Left lung (tissue), 10 donors: ENCODE data around the gene CSH1. TPM values are rescaled to one million over a fixed set of nuclear protein-coding genes. Genes with fewer than 3 reads are reported as not detected.

Source experiments
- ATAC-seq: fragments of 200-7000 bp; cut with Tn5 transposase; one replicate; pipeline ENCODE4 v1.9.1; 2020; ENCODE audit warnings: moderate library complexity
- DNase-seq, 4 donors: peaks; one replicate each; pipeline ENCODE4 v3.0.0-alpha.2; 2013 to 2020
- H3K27ac ChIP-seq, 2 donors: fragments of 200-600 bp; sonication (generic) in 1 of 2; one replicate each; pipeline versions ENCODE4 v1.5.0 to v1.8.0; 2020 to 2021
- H3K27me3 ChIP-seq, 2 donors: fragments of 200-600 bp; sonication (generic) in 1 of 2; one replicate each; pipeline versions ENCODE4 v1.5.0 to v1.8.0; 2020 to 2021
- H3K36me3 ChIP-seq, 2 donors: fragments of 200-600 bp; sonication (generic) in 1 of 2; one replicate each; pipeline versions ENCODE4 v1.5.0 to v1.8.0; 2020 to 2021
- H3K4me1 ChIP-seq, 2 donors: fragments of 200-600 bp; one replicate each; pipeline ENCODE4 v1.8.0; 2021
- H3K4me3 ChIP-seq, 2 donors: fragments of 200-600 bp; sonication (generic) in 1 of 2; one replicate each; pipeline versions ENCODE4 v1.5.0 to v1.8.0; 2020 to 2021; ENCODE audit warnings: mild to moderate bottlenecking in 1 of 2
- H3K9me3 ChIP-seq, 2 donors: fragments of 200-600 bp; sonication (generic) in 1 of 2; one replicate each; pipeline versions ENCODE4 v1.5.0 to v1.8.0; 2020 to 2021
- intact Hi-C, 2 donors: fragments of 100-400 bp; cut with DNase I; formaldehyde crosslinking; loops; one replicate each; pipeline versions ENCODE4 v1.11.2 to v1.14.2; 2022
- polyA plus RNA-seq, 6 donors: library from polyadenylated mRNA; unstranded; fragments of 120-200 nt; gene quantifications; one replicate each; pipeline ENCODE4 v1.2.1, GENCODE V29; 2013; ENCODE audit not compliant: insufficient read length in 6 of 6
- total RNA-seq, 2 donors: library from RNA; stranded (reverse); fragmentation: NEBNext Ultra II Directional; extraction: Animal tissue kit (Norgen Biotek cat#: 25700); gene quantifications; one replicate each; pipeline ENCODE4 v1.2.1, GENCODE V29; 2021
- TF ChIP-seq, protein P1 (sequence below), 2 donors: fragments of 200-600 bp; sonication (generic) in 1 of 2; IDR thresholded peaks; one replicate each; pipeline versions ENCODE4 v1.5.0 to v1.8.0; 2021; ENCODE audit warnings: antibody characterized with exemption in 2 of 2
- donor health status: DM: no; HTN: yes; CAD: no.
- donor health status: DM: no; HTN: no; CAD: no.

Gene CSH1
- total and polyA plus RNA-seq, 8 donors, result 0.26 to 21.3 (median 0.46) TPM; not detected in 3

DNA sequence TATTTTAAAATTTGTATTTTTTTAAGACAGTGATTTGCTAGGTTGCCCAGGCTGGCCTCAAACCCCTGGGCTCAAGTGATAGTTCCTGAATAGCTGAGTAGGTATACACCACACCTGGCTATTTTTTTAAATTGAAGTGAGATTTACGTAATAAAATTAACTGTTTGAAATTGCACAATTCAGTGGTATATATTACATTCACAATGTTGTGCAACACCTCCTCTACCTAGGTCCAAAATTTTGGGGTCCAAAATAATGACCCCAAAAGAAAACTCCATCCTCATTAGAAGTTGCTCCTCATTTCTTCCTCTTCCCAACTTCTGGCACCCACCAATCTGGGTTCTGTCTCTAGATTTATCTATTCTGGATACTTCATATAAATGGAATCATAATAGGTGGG is 50.9 kb downstream of the CSH1 start:
- Histone ChIP-seq H3K4me3 (no peak overlapping the region), H3K4me1 (peaks cover 9 to 21% of the 10 kb centered on the region in 2 donors), H3K9me3 (peaks cover 0 to 6% of the 10 kb centered on the region in 2 donors), H3K27me3 (no peaks in the 10 kb centered on the region), H3K27ac (no peak overlapping the region), H3K36me3 (no peaks in the 10 kb centered on the region)
- no peak for DNase-seq
- no peak for ATAC-seq
- TF ChIP-seq, protein P1, sequence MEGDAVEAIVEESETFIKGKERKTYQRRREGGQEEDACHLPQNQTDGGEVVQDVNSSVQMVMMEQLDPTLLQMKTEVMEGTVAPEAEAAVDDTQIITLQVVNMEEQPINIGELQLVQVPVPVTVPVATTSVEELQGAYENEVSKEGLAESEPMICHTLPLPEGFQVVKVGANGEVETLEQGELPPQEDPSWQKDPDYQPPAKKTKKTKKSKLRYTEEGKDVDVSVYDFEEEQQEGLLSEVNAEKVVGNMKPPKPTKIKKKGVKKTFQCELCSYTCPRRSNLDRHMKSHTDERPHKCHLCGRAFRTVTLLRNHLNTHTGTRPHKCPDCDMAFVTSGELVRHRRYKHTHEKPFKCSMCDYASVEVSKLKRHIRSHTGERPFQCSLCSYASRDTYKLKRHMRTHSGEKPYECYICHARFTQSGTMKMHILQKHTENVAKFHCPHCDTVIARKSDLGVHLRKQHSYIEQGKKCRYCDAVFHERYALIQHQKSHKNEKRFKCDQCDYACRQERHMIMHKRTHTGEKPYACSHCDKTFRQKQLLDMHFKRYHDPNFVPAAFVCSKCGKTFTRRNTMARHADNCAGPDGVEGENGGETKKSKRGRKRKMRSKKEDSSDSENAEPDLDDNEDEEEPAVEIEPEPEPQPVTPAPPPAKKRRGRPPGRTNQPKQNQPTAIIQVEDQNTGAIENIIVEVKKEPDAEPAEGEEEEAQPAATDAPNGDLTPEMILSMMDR (IDR thresholded peaks at IDR 0.05), result no peak
- intact Hi-C loops, result no loop called here

Other genes starting within 250 kb of the CSH1 start
- gene LIMD2, start 196.4 kb downstream of the CSH1 start, total RNA-seq, result 10 to 100 TPM; 19.1 to 30.7 TPM
- 10 to 100 TPM; 29.9 to 44.9 (median 36.8) TPM for gene LIMD2, start 196.4 kb downstream of the CSH1 start, polyA plus RNA-seq
- 10 to 100 TPM; 28.1 to 37.2 TPM for gene STRADA, start 154.8 kb downstream of the CSH1 start, total RNA-seq
- 10 to 100 TPM; 72.4 to 87.5 (median 83.6) TPM for gene STRADA, start 154.8 kb downstream of the CSH1 start, polyA plus RNA-seq
- 100 to 1,000 TPM in 1 of 2 donors, 10 to 100 TPM in 1; 81.6 to 111 TPM for gene CCDC47, start 123.0 kb downstream of the CSH1 start, total RNA-seq
- gene CCDC47, start 123.0 kb downstream of the CSH1 start, polyA plus RNA-seq, result 100 to 1,000 TPM in 2 of 6 donors, 10 to 100 TPM in 4; 86.0 to 105 (median 89.4) TPM
- gene DDX42, start 122.4 kb downstream of the CSH1 start, total RNA-seq, result 10 to 100 TPM; 79.2 to 82.0 TPM
- 100 to 1,000 TPM; 206 to 239 (median 221) TPM for gene DDX42, start 122.4 kb downstream of the CSH1 start, polyA plus RNA-seq
- gene PSMC5, start 69.1 kb downstream of the CSH1 start, total RNA-seq, result 100 to 1,000 TPM in 1 of 2 donors, 10 to 100 TPM in 1; 89.8 to 141 TPM
- 100 to 1,000 TPM; 127 to 151 (median 133) TPM for gene PSMC5, start 69.1 kb downstream of the CSH1 start, polyA plus RNA-seq
- gene FTSJ3, start 68.9 kb downstream of the CSH1 start, total RNA-seq, result 10 to 100 TPM; 32.1 to 47.4 TPM
- gene FTSJ3, start 68.9 kb downstream of the CSH1 start, polyA plus RNA-seq, result 10 to 100 TPM; 57.1 to 88.5 (median 69.8) TPM
- 10 to 100 TPM; 59.2 to 82.5 TPM for gene SMARCD2, start 53.9 kb downstream of the CSH1 start, total RNA-seq
- 100 to 1,000 TPM; 114 to 147 (median 131) TPM for gene SMARCD2, start 53.9 kb downstream of the CSH1 start, polyA plus RNA-seq
- not detected for gene CSH2, start 22.9 kb downstream of the CSH1 start, total RNA-seq
- 1 to 10 TPM in 1 of 6 donors, under 1 TPM in 2, not detected in 3; 0.20 to 6.7 (median 0.23) TPM for gene CSH2, start 22.9 kb downstream of the CSH1 start, polyA plus RNA-seq
- gene GH2, start 14.6 kb downstream of the CSH1 start, total RNA-seq, result not detected
- under 1 TPM in 1 of 6 donors, not detected in 5; 0.26 TPM for gene GH2, start 14.6 kb downstream of the CSH1 start, polyA plus RNA-seq
- not detected for gene CSHL1, start 14.7 kb upstream of the CSH1 start, total RNA-seq
- gene CSHL1, start 14.7 kb upstream of the CSH1 start, polyA plus RNA-seq, result under 1 TPM in 1 of 6 donors, not detected in 5; 0.78 TPM
- not detected for gene GH1, start 22.3 kb upstream of the CSH1 start, total RNA-seq
- not detected for gene GH1, start 22.3 kb upstream of the CSH1 start, polyA plus RNA-seq
- gene CD79B, start 35.8 kb upstream of the CSH1 start, total RNA-seq, result 1 to 10 TPM; 2.7 to 3.5 TPM
- gene CD79B, start 35.8 kb upstream of the CSH1 start, polyA plus RNA-seq, result 1 to 10 TPM; 1.8 to 3.2 (median 2.0) TPM
- gene SCN4A, start 76.3 kb upstream of the CSH1 start, total RNA-seq, result under 1 TPM; 0.05 to 0.17 TPM
- under 1 TPM; 0.39 to 0.88 (median 0.60) TPM for gene SCN4A, start 76.3 kb upstream of the CSH1 start, polyA plus RNA-seq
- 1 to 10 TPM; 1.0 to 5.0 TPM for gene PRR29, start 101.8 kb upstream of the CSH1 start, total RNA-seq
- gene PRR29, start 101.8 kb upstream of the CSH1 start, polyA plus RNA-seq, result 1 to 10 TPM; 5.5 to 9.6 (median 6.4) TPM
- gene ICAM2, start 124.1 kb upstream of the CSH1 start, total RNA-seq, result 10 to 100 TPM; 32.3 to 46.9 TPM
- 10 to 100 TPM; 43.1 to 55.4 (median 47.2) TPM for gene ICAM2, start 124.1 kb upstream of the CSH1 start, polyA plus RNA-seq
- 10 to 100 TPM; 39.0 to 45.0 TPM for gene ERN1, start 233.6 kb upstream of the CSH1 start, total RNA-seq
- gene ERN1, start 233.6 kb upstream of the CSH1 start, polyA plus RNA-seq, result 10 to 100 TPM; 10.6 to 12.2 (median 10.9) TPM